NCI-H524 (cell line): Measurements from ENCODE around the gene FAM110A.
"Not testable (repeated sequence)": the region's sequence is repeated elsewhere in the genome, so short reads cannot be mapped to it uniquely, and the experiment has no call there.

Source experiments
- DNase-seq, 2 experiments: peaks; one replicate each; lab custom pipeline; 2025; lab: John Stamatoyannopoulos, UW

FAM110A gene

GRCh38 chr20:844473-845225 is 11.1 kb downstream of the FAM110A start:
- peak; percentile 91 to 96 for DNase-seq

GRCh38 chr20:845226-845868 is 11.8 kb downstream of the FAM110A start:
- DNase-seq = no peak

- DNase-seq = no peak
Measured at GRCh38 chr20:845941-846893, 12.7 kb downstream of the FAM110A start.

GRCh38 chr20:846894-847278 is 13.4 kb downstream of the FAM110A start:
- DNase-seq = no peak

- peak; percentile 27 to 68 for DNase-seq
Measured at GRCh38 chr20:848193-848592, 14.7 kb downstream of the FAM110A start.

GRCh38 chr20:848731-849130 is 15.2 kb downstream of the FAM110A start:
- DNase-seq = not testable (repeated sequence)

- peak in 1 of 2 experiments; percentile 20 for DNase-seq
Measured at GRCh38 chr20:853406-853996, 20.0 kb downstream of the FAM110A start.

GRCh38 chr20:854601-855000 is 21.1 kb downstream of the FAM110A start:
- no peak for DNase-seq

- DNase-seq = no peak
Measured at GRCh38 chr20:855466-856360, 22.2 kb downstream of the FAM110A start.

GRCh38 chr20:856361-856775 is 22.9 kb downstream of the FAM110A start:
- no peak for DNase-seq

- no peak for DNase-seq
Measured at GRCh38 chr20:858011-858410, 24.5 kb downstream of the FAM110A start.

- no peak for DNase-seq
Measured at GRCh38 chr20:859751-860231, 26.3 kb downstream of the FAM110A start.

GRCh38 chr20:860891-861290 is 27.4 kb downstream of the FAM110A start:
- no peak for DNase-seq

GRCh38 chr20:865440-865839 is 31.9 kb downstream of the FAM110A start:
- no peak for DNase-seq

- no peak for DNase-seq
Measured at GRCh38 chr20:868279-868678, 34.8 kb downstream of the FAM110A start.

GRCh38 chr20:869606-870005 is 36.1 kb downstream of the FAM110A start:
- no peak for DNase-seq

GRCh38 chr20:870758-871157 is 37.2 kb downstream of the FAM110A start:
- no peak for DNase-seq

- DNase-seq = no peak
Measured at GRCh38 chr20:871436-871835, 37.9 kb downstream of the FAM110A start.

- no peak for DNase-seq
Measured at GRCh38 chr20:871948-872347, 38.4 kb downstream of the FAM110A start.

GRCh38 chr20:872855-873520 is 39.5 kb downstream of the FAM110A start:
- peak in 1 of 2 experiments; percentile 24 for DNase-seq
